NCI-H1417 treated with DMSO at 0.1 percent for 48 hours (cell line): ENCODE results near the gene UCKL1.

Experiments used
- DNase-seq: peaks from one replicate; lab custom pipeline; 2025; lab: John Stamatoyannopoulos, UW

Gene UCKL1

GRCh38 chr20:63958964-63959698 lies 2.9 kb upstream of the UCKL1 start:
- DNase-seq, result no peak

DNA sequence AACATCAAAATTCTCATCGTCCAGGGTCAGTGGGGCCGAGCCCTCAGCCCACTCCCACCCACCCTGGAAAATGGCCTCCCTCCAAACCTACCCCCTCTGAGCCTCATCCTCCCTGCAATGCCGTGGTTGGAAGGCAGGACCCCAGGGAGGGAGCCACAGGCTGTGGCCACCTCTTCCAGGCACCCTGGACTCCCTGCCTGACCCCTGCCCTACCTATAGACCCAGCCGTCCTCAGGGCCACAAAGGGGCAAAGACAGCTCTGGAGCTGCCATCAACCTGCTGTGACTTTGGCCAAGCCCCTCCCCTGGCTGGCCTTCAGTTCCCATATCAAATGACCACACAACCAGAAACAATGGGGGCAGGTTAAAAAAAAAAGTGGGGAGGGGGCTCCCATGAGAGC lies 2.3 kb upstream of the UCKL1 start:
- no peak for DNase-seq

- no peak for DNase-seq
Measured at GRCh38 chr20:63957690-63958441, 1.6 kb upstream of the UCKL1 start.

DNA sequence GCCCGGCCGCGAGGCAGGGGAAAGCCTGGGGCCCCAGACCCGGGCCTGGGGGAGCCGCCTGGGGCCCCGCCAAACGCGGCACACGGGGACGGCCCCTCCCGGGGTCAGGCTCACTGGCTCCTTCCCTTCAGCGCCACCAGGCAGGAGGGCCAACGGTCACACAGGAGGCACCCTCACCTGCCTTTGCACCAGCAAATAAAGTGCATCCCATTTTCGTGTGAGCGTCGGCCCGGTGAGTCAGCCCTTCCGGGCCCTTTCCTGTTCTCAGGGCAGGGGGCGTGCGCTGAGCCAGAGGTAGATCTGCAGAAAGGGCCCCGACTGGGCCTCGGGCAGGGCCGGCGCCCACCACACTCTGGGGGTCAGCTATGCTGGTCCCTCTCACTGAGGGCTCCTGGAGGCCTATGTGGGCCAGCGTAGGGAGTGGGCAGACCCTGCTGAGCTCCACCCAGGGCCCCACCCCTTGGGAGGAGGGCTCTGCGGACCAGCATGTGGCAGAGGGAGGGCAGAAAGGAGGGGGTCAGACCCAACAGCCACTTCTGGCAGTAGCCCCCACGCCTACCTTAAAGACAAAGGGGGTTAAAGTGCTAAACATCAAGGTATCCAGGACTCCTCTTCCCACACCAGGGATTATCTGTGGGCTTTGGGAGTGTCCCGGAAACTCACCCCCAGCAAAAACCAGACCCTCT lies 931 bp upstream of the UCKL1 start:
- peak; percentile 35 for DNase-seq

- no peak for DNase-seq
Measured at GRCh38 chr20:63956664-63957003, 418 bp upstream of the UCKL1 start.

DNA sequence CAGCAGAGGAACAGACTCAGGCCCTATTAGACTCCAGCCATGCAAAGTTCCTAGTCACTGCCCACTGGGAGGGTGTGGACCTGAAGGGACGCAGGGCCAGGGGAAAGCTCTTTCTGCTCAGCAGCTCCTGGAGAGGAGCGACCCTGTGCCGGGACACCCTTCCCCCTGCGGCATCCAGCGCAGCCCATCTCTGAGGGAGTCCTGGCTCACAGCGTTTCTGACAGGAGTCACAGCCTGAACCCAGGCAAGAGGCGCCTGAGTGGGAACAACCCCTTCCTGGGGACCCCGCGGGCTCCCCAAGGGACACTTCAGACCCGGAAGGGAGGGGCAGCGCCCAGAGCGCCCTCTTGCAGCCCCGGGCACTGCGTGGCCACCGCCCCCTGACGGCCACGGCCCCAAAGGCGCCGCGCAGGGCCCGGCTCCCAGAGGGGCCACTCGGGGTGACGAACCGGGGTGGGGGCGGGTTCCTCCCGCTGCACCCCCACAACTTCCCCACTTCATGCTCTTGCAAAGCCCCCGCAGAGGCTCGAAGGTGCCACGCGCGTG lies 862 bp downstream of the UCKL1 start:
- no peak for DNase-seq

DNA sequence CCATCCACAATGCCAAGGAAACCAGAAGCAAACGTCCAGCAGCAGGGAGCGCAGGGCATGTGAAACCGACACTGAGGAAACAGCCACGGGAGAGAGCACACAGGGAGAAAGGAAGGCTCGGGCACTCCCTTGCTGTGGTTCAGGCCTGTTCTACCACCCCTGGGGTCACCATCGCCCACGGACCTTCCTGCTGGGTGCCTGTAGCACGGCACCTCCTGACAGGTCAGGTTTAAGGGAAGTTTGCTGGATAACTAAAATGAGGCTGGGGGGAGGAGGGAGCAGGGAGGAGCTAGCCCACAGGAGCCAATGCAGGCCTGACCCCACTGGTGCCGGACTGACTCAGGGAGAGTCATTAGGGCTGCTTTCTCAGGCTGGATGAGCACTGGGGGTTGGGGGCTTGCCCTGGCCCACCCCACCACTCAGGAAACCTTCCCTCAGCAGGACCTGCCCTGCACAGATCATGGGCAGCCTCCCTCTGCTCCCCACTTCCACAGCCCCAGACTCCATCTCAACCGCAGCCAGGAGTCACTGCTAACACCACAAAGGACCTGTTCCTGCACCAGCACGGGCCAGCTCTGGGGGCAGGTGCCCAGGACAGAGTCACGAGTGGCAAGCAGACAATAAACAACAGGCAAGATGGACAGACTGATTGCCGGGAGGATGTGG lies 2.3 kb downstream of the UCKL1 start:
- DNase-seq, result no peak

- no peak for DNase-seq
Measured at GRCh38 chr20:63952769-63953168, 3.4 kb downstream of the UCKL1 start.

GRCh38 chr20:63952210-63952535 lies 4.0 kb downstream of the UCKL1 start:
- DNase-seq, result no peak

- DNase-seq, result no peak
Measured at GRCh38 chr20:63951398-63952209, 4.6 kb downstream of the UCKL1 start.

DNA sequence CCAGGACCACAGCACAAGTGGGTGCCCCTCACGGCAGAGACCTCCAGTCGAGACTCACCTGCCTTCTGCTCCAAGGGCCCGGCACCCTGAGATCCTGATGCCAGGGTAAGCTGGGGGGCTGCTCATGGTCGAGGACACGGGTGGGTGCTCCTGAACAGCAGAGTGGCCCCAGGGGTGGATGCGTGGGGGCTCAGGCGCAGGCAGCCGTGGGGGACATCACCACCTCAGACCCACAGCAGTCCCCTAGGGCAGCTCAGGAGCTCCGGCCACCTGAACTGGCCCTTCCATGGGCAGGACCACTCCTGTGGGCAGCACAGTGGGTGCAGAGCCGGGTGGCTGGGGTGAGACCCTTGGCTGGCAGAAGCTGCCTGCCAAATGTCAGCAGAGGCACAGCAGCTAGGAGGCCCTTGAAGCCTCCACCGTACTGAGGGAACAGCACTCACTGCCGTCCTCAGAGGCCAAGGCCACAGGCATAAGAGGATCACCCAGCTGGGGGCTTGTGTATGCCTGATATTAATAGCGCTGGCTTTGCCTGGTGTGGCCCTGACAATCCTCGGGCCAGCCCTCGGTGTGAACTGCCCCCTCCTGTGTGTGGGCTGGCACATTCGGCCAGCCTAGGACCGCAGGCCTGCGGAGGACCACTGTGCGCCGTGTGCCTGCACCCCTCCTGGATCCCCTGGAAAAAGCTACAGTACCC lies 5.4 kb downstream of the UCKL1 start:
- DNase-seq, result no peak

- DNase-seq, result no peak
Measured at GRCh38 chr20:63947638-63948456, 8.4 kb downstream of the UCKL1 start.

- DNase-seq, result no peak
Measured at GRCh38 chr20:63946986-63947637, 9.1 kb downstream of the UCKL1 start.

- no peak for DNase-seq
Measured at GRCh38 chr20:63945921-63946920, 10.0 kb downstream of the UCKL1 start.

GRCh38 chr20:63945031-63945658 lies 11.1 kb downstream of the UCKL1 start:
- DNase-seq, result no peak

- no peak for DNase-seq
Measured at GRCh38 chr20:63944078-63944941, 11.9 kb downstream of the UCKL1 start.

DNA sequence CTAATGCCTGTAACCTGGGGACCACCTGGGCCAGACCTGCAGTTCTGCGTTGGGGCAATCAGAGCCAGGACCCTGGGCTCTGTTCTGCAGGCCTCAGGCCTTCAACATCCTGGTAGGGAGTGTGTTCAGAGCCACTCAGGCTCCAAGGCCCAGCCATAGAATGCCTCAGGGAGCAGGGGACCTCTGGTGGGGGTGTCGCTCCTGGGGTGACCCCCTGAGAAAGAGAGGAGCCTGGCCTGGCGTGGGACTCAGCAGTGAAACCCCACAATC lies 12.5 kb downstream of the UCKL1 start:
- no peak for DNase-seq
